ENCODE measurements around the gene DSCAML1. TPM values are rescaled to one million over a fixed set of nuclear protein-coding genes. Genes with fewer than 3 reads are reported as not detected.

DSCAML1 gene
- total and polyA plus RNA-seq, 2 experiments from 2014 or later: not detected

DNA sequence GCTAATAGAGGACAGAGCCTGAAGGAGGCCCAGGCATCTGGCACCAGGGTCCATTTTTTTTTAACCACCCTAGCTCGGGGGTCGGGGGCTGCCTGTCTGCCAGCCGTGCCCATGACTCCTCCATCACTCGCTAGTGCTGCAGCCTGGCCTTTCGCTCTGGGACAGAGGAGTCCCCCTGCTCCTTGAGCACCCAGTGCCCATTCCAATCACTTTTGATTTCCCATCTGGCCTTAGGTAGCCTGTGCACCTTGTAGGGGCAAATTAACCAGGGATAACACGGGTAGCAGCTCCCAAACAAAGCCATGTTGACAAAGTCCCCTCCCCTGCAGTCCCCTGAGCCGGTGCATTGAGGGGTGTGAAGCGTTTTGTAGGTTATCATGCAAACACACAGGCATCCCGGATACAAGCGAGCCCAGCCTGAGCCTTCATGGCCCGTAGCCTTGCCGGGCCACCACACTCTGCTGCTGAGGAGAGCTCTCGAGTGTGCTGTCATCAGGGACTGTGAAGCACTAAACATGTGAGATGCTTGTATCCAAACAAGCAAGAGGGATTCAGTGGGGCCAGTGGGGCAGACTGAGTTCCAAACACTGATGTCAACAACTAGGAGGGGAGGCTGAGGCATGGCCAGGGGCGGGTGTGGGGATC, 208.7 kb downstream of the DSCAML1 start:
- no peaks in the 10 kb centered on the region for H3K36me3 ChIP-seq (ENCODE audit: low read depth)
- H3K4me2 ChIP-seq (ENCODE audit: unreplicated experiment): no peak overlapping the region
- H4K20me1 ChIP-seq (ENCODE audit: insufficient read depth): no peaks in the 10 kb centered on the region
- in situ Hi-C loops (cut with MboI): no loop called here
- H3F3A ChIP-seq (ENCODE audit: insufficient read depth): no peaks in the 10 kb centered on the region
- WGBS, 2 experiments (ENCODE audit: low coverage in 1 of 2, low lambda C conversion rate in 2 of 2, missing lambda C conversion rate in 2 of 2): 41 to 55% methylated on average over 14 of the region's 14 CpGs
- H3K79me2 ChIP-seq (ENCODE audit: insufficient read depth): no peaks in the 10 kb centered on the region
- no peaks in the 10 kb centered on the region for H3K9me3 ChIP-seq (ENCODE audit: low read depth)
- H2AFZ ChIP-seq: no peak overlapping the region
- no peak overlapping the region for H3K27ac ChIP-seq
- DNase-seq: no peak
- peaks cover 3% of the 10 kb centered on the region for H3K27me3 ChIP-seq (replicated peaks; ENCODE audit: insufficient read depth)
- H3K9ac ChIP-seq: no peak overlapping the region
- peaks cover 8% of the 10 kb centered on the region; the same call in 1 of the 2 replicates for H3K4me1 ChIP-seq (ENCODE audit: insufficient read depth)
- H3K4me3 ChIP-seq: no peak overlapping the region
- no peaks in the 10 kb centered on the region for H3K9me2 ChIP-seq (ENCODE audit: insufficient read depth)
- no peak for TF ChIP-seq EZH2 (IDR thresholded peaks at IDR 0.05; ENCODE audit: insufficient read depth, poor library complexity, severe bottlenecking)
- no peak for TF ChIP-seq EZH2phosphoT487 (IDR thresholded peaks at IDR 0.05; ENCODE audit: insufficient read depth, low read depth)

- Histone ChIP-seq H2AFZ (no peak overlapping the region), H3K9me2 (ENCODE audit: insufficient read depth) (no peaks in the 10 kb centered on the region), H3K27ac (no peak overlapping the region), H3K9ac (no peak overlapping the region), H3K27me3 (replicated peaks; ENCODE audit: insufficient read depth) (peaks cover 3% of the 10 kb centered on the region), H4K20me1 (ENCODE audit: insufficient read depth) (no peaks in the 10 kb centered on the region), H3K4me3 (no peak overlapping the region), H3K36me3 (ENCODE audit: low read depth) (no peaks in the 10 kb centered on the region), H3F3A (ENCODE audit: insufficient read depth) (no peaks in the 10 kb centered on the region), H3K9me3 (ENCODE audit: low read depth) (no peaks in the 10 kb centered on the region), H3K4me1 (ENCODE audit: insufficient read depth) (peaks cover 8% of the 10 kb centered on the region; the same call in 1 of the 2 replicates), H3K4me2 (ENCODE audit: unreplicated experiment) (no peak overlapping the region), H3K79me2 (ENCODE audit: insufficient read depth) (no peaks in the 10 kb centered on the region)
- TF ChIP-seq EZH2phosphoT487 (IDR thresholded peaks at IDR 0.05; ENCODE audit: insufficient read depth, low read depth) (no peak), EZH2 (IDR thresholded peaks at IDR 0.05; ENCODE audit: insufficient read depth, poor library complexity, severe bottlenecking) (no peak)
- in situ Hi-C loops (cut with MboI): no loop called here
- 74 to 90% methylated on average over 6 of the region's 6 CpGs for WGBS, 2 experiments (ENCODE audit: low coverage in 1 of 2, low lambda C conversion rate in 2 of 2, missing lambda C conversion rate in 2 of 2)
- no peak for DNase-seq
These were observed 209.6 kb downstream of the DSCAML1 start for GRCh38 chr11:117587416-117587815.

DNA sequence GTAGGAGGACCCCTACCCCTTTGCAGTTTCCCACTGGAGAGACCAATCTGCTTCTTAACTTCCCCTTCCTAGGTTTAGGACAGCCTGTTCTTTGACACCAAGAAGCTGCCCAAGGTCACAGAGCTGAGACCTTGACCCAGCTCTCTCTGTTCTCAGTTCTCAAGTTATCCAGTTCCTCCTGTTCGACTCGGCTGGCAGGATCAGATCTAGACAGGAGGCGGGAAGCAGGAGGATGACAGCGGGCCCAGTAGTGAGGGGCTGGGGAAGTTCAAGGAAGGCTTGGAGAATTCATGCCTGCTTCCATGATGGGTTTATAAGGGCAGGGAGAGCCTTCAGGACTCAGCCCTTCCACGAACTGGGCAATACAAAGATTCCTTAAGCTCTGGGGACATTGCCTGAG, 210.6 kb downstream of the DSCAML1 start:
- Histone ChIP-seq H4K20me1 (ENCODE audit: insufficient read depth) (no peaks in the 10 kb centered on the region), H3K4me3 (no peak overlapping the region), H3K27ac (no peak overlapping the region), H3K27me3 (replicated peaks; ENCODE audit: insufficient read depth) (peaks cover 3% of the 10 kb centered on the region), H3K9me2 (ENCODE audit: insufficient read depth) (no peaks in the 10 kb centered on the region), H2AFZ (no peak overlapping the region), H3K4me1 (ENCODE audit: insufficient read depth) (peaks cover 8% of the 10 kb centered on the region; the same call in 1 of the 2 replicates), H3K36me3 (ENCODE audit: low read depth) (no peaks in the 10 kb centered on the region), H3F3A (ENCODE audit: insufficient read depth) (no peaks in the 10 kb centered on the region), H3K9me3 (ENCODE audit: low read depth) (no peaks in the 10 kb centered on the region), H3K9ac (no peak overlapping the region), H3K79me2 (ENCODE audit: insufficient read depth) (no peaks in the 10 kb centered on the region), H3K4me2 (ENCODE audit: unreplicated experiment) (no peak overlapping the region)
- no peak for DNase-seq
- TF ChIP-seq EZH2 (IDR thresholded peaks at IDR 0.05; ENCODE audit: insufficient read depth, poor library complexity, severe bottlenecking): no peak
- no peak for TF ChIP-seq EZH2phosphoT487 (IDR thresholded peaks at IDR 0.05; ENCODE audit: insufficient read depth, low read depth)
- in situ Hi-C loops (cut with MboI): no loop called here
- 55 to 60% methylated on average over 5 of the region's 5 CpGs for WGBS, 2 experiments (ENCODE audit: low coverage in 1 of 2, low lambda C conversion rate in 2 of 2, missing lambda C conversion rate in 2 of 2)

DNA sequence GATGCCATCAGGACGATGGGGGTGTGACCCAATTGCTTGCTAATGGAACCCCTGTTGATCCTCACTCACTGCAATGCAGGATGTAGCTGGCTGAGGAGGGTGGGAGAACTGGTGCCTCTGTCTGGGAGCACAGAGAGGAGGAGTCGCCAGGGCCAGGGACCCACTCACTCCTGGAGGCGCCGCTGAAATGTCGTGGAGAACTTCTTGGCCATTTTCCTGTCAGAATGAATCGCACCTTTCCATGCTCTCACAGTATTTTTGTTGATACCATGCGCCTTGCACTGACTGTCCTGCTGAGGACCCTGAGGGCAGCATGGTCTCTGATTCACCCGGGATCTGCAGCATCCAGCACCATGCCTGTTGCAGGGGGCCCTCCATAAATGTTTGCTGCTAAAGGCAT, 211.4 kb downstream of the DSCAML1 start:
- Histone ChIP-seq H3K79me2 (ENCODE audit: insufficient read depth) (no peaks in the 10 kb centered on the region), H4K20me1 (ENCODE audit: insufficient read depth) (no peaks in the 10 kb centered on the region), H3K27ac (no peak overlapping the region), H3F3A (ENCODE audit: insufficient read depth) (no peaks in the 10 kb centered on the region), H3K36me3 (ENCODE audit: low read depth) (no peaks in the 10 kb centered on the region), H3K4me2 (ENCODE audit: unreplicated experiment) (no peak overlapping the region), H2AFZ (no peak overlapping the region), H3K9ac (no peak overlapping the region), H3K4me3 (no peak overlapping the region), H3K9me3 (ENCODE audit: low read depth) (no peaks in the 10 kb centered on the region), H3K27me3 (replicated peaks; ENCODE audit: insufficient read depth) (peaks cover under 1% of the 10 kb centered on the region; the same call in 1 of the 2 replicates), H3K9me2 (ENCODE audit: insufficient read depth) (no peaks in the 10 kb centered on the region), H3K4me1 (ENCODE audit: insufficient read depth) (peaks cover 8% of the 10 kb centered on the region; the same call in 1 of the 2 replicates)
- no peak for DNase-seq
- 68 to 79% methylated on average over 7 to 8 of the region's 8 CpGs for WGBS, 2 experiments (ENCODE audit: low coverage in 1 of 2, low lambda C conversion rate in 2 of 2, missing lambda C conversion rate in 2 of 2)
- no peak for TF ChIP-seq EZH2phosphoT487 (IDR thresholded peaks at IDR 0.05; ENCODE audit: insufficient read depth, low read depth)
- no peak for TF ChIP-seq EZH2 (IDR thresholded peaks at IDR 0.05; ENCODE audit: insufficient read depth, poor library complexity, severe bottlenecking)
- in situ Hi-C loops (cut with MboI): no loop called here
